WTC11 (cell line): ENCODE data around the gene SMOC1.

ENCODE experiments used
- AFF4 ChIP-seq: sonication (generic); formaldehyde crosslinking; IDR thresholded peaks from 2 replicates; pipeline ENCODE4 v1.8.1; 2023; ENCODE audit warnings: mild to moderate bottlenecking, missing genetic modification reagents, borderline replicate concordance
- CDX4 ChIP-seq: fragments of 250-450 bp; sonication (Bioruptor Pico); IDR thresholded peaks from 2 replicates; pipeline ENCODE4 v1.9.0; 2021; ENCODE audit warnings: moderate library complexity, mild to moderate bottlenecking, inconsistent platforms, borderline replicate concordance
- E2F1 ChIP-seq: sonication (generic); formaldehyde crosslinking; IDR thresholded peaks from 2 replicates; pipeline ENCODE4 v1.8.0; 2022; ENCODE audit warnings: mild to moderate bottlenecking, missing genetic modification reagents
- ELF4 ChIP-seq: sonication (generic); formaldehyde crosslinking; IDR thresholded peaks from 2 replicates; pipeline ENCODE4 v1.8.1; 2022; ENCODE audit warnings: low read depth, mild to moderate bottlenecking, moderate library complexity, missing genetic modification reagents
- EMX1 ChIP-seq: fragments of 250-450 bp; sonication (Bioruptor Pico); IDR thresholded peaks from 2 replicates; pipeline ENCODE4 v1.8.0; 2021; ENCODE audit warnings: mild to moderate bottlenecking
- FOXK1 ChIP-seq: sonication (generic); formaldehyde crosslinking; IDR thresholded peaks from 2 replicates; pipeline ENCODE4 v1.8.0; 2022; ENCODE audit warnings: mild to moderate bottlenecking, moderate library complexity, missing genetic modification reagents
- FOXP1 ChIP-seq: sonication (generic); formaldehyde crosslinking; IDR thresholded peaks from 2 replicates; pipeline ENCODE4 v1.8.0; 2022; ENCODE audit warnings: missing genetic modification reagents, mild to moderate bottlenecking, moderate library complexity, borderline replicate concordance
- SP1 ChIP-seq: sonication (generic); formaldehyde crosslinking; conservative IDR thresholded peaks from 2 replicates; pipeline ENCODE4 v1.8.1; 2022; ENCODE audit warnings: missing genetic modification reagents
- ZBTB21 ChIP-seq: sonication (generic); formaldehyde crosslinking; IDR thresholded peaks from 2 replicates; pipeline ENCODE4 v1.8.1; 2023; ENCODE audit warnings: mild to moderate bottlenecking, missing genetic modification reagents, borderline replicate concordance
- ZNF138 ChIP-seq: sonication (generic); formaldehyde crosslinking; conservative IDR thresholded peaks from 2 replicates; pipeline ENCODE4 v1.8.1; 2022; ENCODE audit warnings: mild to moderate bottlenecking, moderate library complexity, missing genetic modification reagents
- TF ChIP-seq, protein P1 (sequence below): sonication (generic); formaldehyde crosslinking; IDR thresholded peaks from 2 replicates; pipeline ENCODE4 v1.8.1; 2023; ENCODE audit warnings: mild to moderate bottlenecking, missing genetic modification reagents
- TF ChIP-seq, protein P2 (sequence below): fragments of 200-600 bp; IDR thresholded peaks from 2 replicates; pipeline ENCODE4 v1.8.0; 2022; ENCODE audit warnings: antibody characterized with exemption
- TF ChIP-seq, protein P3 (sequence below): sonication (generic); formaldehyde crosslinking; IDR thresholded peaks from 2 replicates; pipeline ENCODE4 v1.8.1; 2023; ENCODE audit warnings: mild to moderate bottlenecking, missing genetic modification reagents

DNA sequence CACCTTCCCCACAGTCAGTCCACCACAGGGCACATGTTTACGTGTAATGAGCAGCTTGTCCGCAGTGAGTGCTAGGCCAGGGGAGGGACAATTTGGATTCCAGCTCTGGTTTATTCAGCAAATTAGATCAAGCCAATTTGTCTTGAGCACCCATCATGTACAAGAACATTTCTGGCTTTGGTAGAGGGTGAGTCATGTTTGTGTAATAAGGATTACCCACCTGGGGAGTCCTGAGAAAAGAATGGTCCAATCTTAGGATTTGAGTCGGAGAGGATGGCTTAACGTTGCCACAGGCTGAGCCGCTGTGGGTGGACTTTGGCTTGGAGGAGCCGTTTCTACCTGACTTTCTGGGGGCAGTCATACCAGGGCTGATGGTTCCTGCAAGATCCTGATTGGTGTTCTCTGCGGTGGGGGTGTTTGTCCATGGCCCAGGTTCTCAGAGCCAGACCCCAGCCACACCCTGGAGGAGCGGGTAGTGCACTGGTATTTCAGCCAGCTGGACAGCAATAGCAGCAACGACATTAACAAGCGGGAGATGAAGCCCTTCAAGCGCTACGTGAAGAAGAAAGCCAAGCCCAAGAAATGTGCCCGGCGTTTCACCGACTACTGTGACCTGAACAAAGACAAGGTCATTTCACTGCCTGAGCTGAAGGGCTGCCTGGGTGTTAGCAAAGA lies 143.7 kb downstream of the SMOC1 start:
- TF ChIP-seq, protein P1, sequence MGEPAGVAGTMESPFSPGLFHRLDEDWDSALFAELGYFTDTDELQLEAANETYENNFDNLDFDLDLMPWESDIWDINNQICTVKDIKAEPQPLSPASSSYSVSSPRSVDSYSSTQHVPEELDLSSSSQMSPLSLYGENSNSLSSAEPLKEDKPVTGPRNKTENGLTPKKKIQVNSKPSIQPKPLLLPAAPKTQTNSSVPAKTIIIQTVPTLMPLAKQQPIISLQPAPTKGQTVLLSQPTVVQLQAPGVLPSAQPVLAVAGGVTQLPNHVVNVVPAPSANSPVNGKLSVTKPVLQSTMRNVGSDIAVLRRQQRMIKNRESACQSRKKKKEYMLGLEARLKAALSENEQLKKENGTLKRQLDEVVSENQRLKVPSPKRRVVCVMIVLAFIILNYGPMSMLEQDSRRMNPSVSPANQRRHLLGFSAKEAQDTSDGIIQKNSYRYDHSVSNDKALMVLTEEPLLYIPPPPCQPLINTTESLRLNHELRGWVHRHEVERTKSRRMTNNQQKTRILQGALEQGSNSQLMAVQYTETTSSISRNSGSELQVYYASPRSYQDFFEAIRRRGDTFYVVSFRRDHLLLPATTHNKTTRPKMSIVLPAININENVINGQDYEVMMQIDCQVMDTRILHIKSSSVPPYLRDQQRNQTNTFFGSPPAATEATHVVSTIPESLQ (CRISPR knock-in tag) = no peak
- TF ChIP-seq, protein P2, sequence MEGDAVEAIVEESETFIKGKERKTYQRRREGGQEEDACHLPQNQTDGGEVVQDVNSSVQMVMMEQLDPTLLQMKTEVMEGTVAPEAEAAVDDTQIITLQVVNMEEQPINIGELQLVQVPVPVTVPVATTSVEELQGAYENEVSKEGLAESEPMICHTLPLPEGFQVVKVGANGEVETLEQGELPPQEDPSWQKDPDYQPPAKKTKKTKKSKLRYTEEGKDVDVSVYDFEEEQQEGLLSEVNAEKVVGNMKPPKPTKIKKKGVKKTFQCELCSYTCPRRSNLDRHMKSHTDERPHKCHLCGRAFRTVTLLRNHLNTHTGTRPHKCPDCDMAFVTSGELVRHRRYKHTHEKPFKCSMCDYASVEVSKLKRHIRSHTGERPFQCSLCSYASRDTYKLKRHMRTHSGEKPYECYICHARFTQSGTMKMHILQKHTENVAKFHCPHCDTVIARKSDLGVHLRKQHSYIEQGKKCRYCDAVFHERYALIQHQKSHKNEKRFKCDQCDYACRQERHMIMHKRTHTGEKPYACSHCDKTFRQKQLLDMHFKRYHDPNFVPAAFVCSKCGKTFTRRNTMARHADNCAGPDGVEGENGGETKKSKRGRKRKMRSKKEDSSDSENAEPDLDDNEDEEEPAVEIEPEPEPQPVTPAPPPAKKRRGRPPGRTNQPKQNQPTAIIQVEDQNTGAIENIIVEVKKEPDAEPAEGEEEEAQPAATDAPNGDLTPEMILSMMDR = no peak
- TF ChIP-seq FOXK1 = no peak
- TF ChIP-seq CDX4 = no peak
- no peak for TF ChIP-seq ELF4 (CRISPR knock-in tag)
- TF ChIP-seq E2F1 (CRISPR knock-in tag) = no peak
- TF ChIP-seq ZBTB21 (CRISPR knock-in tag) = no peak
- TF ChIP-seq AFF4 (CRISPR knock-in tag) = no peak
- no peak for TF ChIP-seq EMX1 (CRISPR knock-in tag)
- TF ChIP-seq, protein P3, sequence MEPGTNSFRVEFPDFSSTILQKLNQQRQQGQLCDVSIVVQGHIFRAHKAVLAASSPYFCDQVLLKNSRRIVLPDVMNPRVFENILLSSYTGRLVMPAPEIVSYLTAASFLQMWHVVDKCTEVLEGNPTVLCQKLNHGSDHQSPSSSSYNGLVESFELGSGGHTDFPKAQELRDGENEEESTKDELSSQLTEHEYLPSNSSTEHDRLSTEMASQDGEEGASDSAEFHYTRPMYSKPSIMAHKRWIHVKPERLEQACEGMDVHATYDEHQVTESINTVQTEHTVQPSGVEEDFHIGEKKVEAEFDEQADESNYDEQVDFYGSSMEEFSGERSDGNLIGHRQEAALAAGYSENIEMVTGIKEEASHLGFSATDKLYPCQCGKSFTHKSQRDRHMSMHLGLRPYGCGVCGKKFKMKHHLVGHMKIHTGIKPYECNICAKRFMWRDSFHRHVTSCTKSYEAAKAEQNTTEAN (CRISPR knock-in tag) = no peak
- TF ChIP-seq ZNF138 (CRISPR knock-in tag) = no peak
- TF ChIP-seq SP1 (CRISPR knock-in tag) = no peak
- no peak for TF ChIP-seq FOXP1 (CRISPR knock-in tag)
